ENCODE data around the gene MDGA2. TPM values are rescaled to one million over a fixed set of nuclear protein-coding genes. Genes with fewer than 3 reads are reported as not detected.

Gene MDGA2
- total and polyA plus RNA-seq, 2 of the 8 experiments (the other 6 are each of a cell fraction or from before 2014, with no cell fraction given): 0.11 to 0.69 TPM

GRCh38 chr14:47657143-47657542 is 18.3 kb downstream of the MDGA2 start:
- H2BK12ac ChIP-seq (ENCODE audit: low read depth, low read length): no peak overlapping the region
- no peak overlapping the region for H3K56ac ChIP-seq (replicated peaks; ENCODE audit: insufficient read length, low read depth, low read length)
- H3K4me3 ChIP-seq (ENCODE audit: extremely low read depth in 1 of 4, insufficient read depth in 2 of 4, low read depth in 3 of 4, low read length in 4 of 4): no peak overlapping the region
- no peak overlapping the region for H3K9ac ChIP-seq (replicated peaks in 1 of 4; ENCODE audit: extremely low read depth in 1 of 4, low read depth in 3 of 4, low read length in 3 of 4)
- no peak overlapping the region for H3K27ac ChIP-seq (ENCODE audit: low read depth, low read length)
- CTCF ChIA-PET (ENCODE audit: partially characterized antibody): no interaction called here
- no peak overlapping the region for H4K5ac ChIP-seq (ENCODE audit: insufficient read length, low read depth, low read length)
- no peak for TF ChIP-seq E2F6 (IDR thresholded peaks at IDR 0.05)
- TF ChIP-seq FOSL1 (IDR thresholded peaks at IDR 0.05; ENCODE audit: insufficient read depth, low read depth, low read length): no peak
- no peak for TF ChIP-seq BACH1 (IDR thresholded peaks at IDR 0.05; ENCODE audit: low read length)
- no peak for TF ChIP-seq RBBP5 (IDR thresholded peaks at IDR 0.05; ENCODE audit: borderline replicate concordance, low read depth, low read length)
- TF ChIP-seq SUZ12 (IDR thresholded peaks at IDR 0.05; ENCODE audit: low read length): no peak
- no peak for TF ChIP-seq RFX5 (IDR thresholded peaks at IDR 0.05; ENCODE audit: borderline replicate concordance, low read depth, low read length)
- no peak for TF ChIP-seq POLR2A (IDR thresholded peaks at IDR 0.05; ENCODE audit: control extremely low read depth in 1 of 2, low read depth in 2 of 2, low read length in 2 of 2)
- TF ChIP-seq TBP (IDR thresholded peaks at IDR 0.05; ENCODE audit: low read depth, low read length): no peak
- no peaks in the 10 kb centered on the region for H3K79me1 ChIP-seq (ENCODE audit: low read depth, low read length)
- H3K27me3 ChIP-seq (replicated peaks in 1 of 4; ENCODE audit: control insufficient read depth in 3 of 4, extremely low read depth in 1 of 4, insufficient read depth in 3 of 4, low read length in 3 of 4): no peaks in the 10 kb centered on the region
- H2BK20ac ChIP-seq (ENCODE audit: low read length): no peak overlapping the region
- H3K18ac ChIP-seq (ENCODE audit: extremely low read depth, low read length): no peak overlapping the region
- no peaks in the 10 kb centered on the region for H3K4me1 ChIP-seq (replicated peaks in 1 of 4; ENCODE audit: control insufficient read depth in 3 of 4, insufficient read depth in 4 of 4, low read length in 3 of 4)
- H3K36me3 ChIP-seq (ENCODE audit: control insufficient read depth in 2 of 4, insufficient read depth in 4 of 4, low read length in 3 of 4): no peaks in the 10 kb centered on the region
- no peak overlapping the region for H3K23ac ChIP-seq (ENCODE audit: insufficient read length)
- no peak overlapping the region for H4K8ac ChIP-seq (ENCODE audit: extremely low read depth, insufficient read depth, low read length)
- H3K14ac ChIP-seq (ENCODE audit: insufficient read length): no peak overlapping the region
- no peaks in the 10 kb centered on the region for H3K23me2 ChIP-seq (ENCODE audit: low read depth, low read length)
- WGBS, 2 experiments (ENCODE audit: extremely low coverage in 1 of 2, insufficient coverage in 1 of 2, insufficient read length in 1 of 2, insufficient replicate concordance in 2 of 2, low coverage in 1 of 2, low lambda C conversion rate in 2 of 2, missing lambda C conversion rate in 1 of 2): 87% methylated on average over 3 of the region's 3 CpGs; no CpG with 5 or more reads in 1 of the 2 experiments
- H2AK5ac ChIP-seq (ENCODE audit: low read depth, low read length): no peak overlapping the region
- H2BK5ac ChIP-seq (ENCODE audit: low read depth, low read length): no peak overlapping the region
- no peaks in the 10 kb centered on the region for H3K9me3 ChIP-seq (ENCODE audit: insufficient read depth in 2 of 2, low read depth in 1 of 2, low read length in 1 of 2)
- no peak overlapping the region for H2BK15ac ChIP-seq (ENCODE audit: low read length)
- no peak overlapping the region for H4K91ac ChIP-seq (replicated peaks; ENCODE audit: insufficient read length, low read length)
- H2BK120ac ChIP-seq (replicated peaks; ENCODE audit: low read depth, low read length): no peak overlapping the region
- no peak overlapping the region for H2AFZ ChIP-seq (ENCODE audit: low read length)
- no peaks in the 10 kb centered on the region for H3K79me2 ChIP-seq (ENCODE audit: control insufficient read depth in 1 of 2, insufficient read depth in 2 of 2, low read length in 2 of 2)
- DNase-seq (ENCODE audit: low read depth in 1 of 2, low spot score in 2 of 2) (no peak), FAIRE-seq (no peak)
- H4K20me1 ChIP-seq (replicated peaks in 1 of 2; ENCODE audit: control insufficient read depth in 1 of 2, insufficient read depth in 2 of 2, low read length in 2 of 2): no peaks in the 10 kb centered on the region
- H3K4me2 ChIP-seq (ENCODE audit: insufficient read depth in 1 of 2, low read depth in 2 of 2, low read length in 2 of 2): no peak overlapping the region
- POLR2A ChIA-PET (ENCODE audit: partially characterized antibody): interaction anchor here (0.9 kb wide), 1 partner anchor 9 kb away, joined by 3 read pairs; no protein-coding TSS in a partner anchor
- H3K4ac ChIP-seq (replicated peaks; ENCODE audit: insufficient read length, low read depth, low read length): no peak overlapping the region

Measured in H1 (cell line).